ENCODE measurements around the gene ITGB7.

DNA sequence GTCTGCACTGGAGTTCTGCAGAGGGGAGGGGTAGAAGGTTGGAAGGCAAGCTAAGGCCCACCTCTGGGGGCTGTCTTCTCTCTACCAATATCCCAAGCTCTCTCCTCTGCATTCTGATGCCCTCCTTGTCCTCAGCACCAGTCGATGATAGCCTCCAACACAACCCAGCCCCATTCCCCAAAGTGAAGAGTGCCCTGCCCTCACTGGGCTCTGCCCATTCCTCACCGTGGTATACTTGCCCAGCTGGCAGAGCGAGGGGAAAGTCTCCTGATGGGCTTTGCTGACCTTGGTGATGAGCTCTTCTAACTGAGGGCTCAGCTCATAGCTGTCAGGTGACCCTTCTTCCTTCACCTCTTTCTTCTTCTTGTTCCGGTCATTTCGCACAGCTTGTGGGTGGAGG is 7.2 kb upstream of the ITGB7 start:
- TF ChIP-seq, protein P1, sequence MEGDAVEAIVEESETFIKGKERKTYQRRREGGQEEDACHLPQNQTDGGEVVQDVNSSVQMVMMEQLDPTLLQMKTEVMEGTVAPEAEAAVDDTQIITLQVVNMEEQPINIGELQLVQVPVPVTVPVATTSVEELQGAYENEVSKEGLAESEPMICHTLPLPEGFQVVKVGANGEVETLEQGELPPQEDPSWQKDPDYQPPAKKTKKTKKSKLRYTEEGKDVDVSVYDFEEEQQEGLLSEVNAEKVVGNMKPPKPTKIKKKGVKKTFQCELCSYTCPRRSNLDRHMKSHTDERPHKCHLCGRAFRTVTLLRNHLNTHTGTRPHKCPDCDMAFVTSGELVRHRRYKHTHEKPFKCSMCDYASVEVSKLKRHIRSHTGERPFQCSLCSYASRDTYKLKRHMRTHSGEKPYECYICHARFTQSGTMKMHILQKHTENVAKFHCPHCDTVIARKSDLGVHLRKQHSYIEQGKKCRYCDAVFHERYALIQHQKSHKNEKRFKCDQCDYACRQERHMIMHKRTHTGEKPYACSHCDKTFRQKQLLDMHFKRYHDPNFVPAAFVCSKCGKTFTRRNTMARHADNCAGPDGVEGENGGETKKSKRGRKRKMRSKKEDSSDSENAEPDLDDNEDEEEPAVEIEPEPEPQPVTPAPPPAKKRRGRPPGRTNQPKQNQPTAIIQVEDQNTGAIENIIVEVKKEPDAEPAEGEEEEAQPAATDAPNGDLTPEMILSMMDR (IDR thresholded peaks at IDR 0.05), result no peak
- TF ChIP-seq, protein P2, sequence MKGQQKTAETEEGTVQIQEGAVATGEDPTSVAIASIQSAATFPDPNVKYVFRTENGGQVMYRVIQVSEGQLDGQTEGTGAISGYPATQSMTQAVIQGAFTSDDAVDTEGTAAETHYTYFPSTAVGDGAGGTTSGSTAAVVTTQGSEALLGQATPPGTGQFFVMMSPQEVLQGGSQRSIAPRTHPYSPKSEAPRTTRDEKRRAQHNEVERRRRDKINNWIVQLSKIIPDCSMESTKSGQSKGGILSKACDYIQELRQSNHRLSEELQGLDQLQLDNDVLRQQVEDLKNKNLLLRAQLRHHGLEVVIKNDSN (CRISPR knock-in tag; IDR thresholded peaks at IDR 0.05), result no peak
- TF ChIP-seq, protein P3, sequence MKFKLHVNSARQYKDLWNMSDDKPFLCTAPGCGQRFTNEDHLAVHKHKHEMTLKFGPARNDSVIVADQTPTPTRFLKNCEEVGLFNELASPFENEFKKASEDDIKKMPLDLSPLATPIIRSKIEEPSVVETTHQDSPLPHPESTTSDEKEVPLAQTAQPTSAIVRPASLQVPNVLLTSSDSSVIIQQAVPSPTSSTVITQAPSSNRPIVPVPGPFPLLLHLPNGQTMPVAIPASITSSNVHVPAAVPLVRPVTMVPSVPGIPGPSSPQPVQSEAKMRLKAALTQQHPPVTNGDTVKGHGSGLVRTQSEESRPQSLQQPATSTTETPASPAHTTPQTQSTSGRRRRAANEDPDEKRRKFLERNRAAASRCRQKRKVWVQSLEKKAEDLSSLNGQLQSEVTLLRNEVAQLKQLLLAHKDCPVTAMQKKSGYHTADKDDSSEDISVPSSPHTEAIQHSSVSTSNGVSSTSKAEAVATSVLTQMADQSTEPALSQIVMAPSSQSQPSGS (CRISPR knock-in tag; IDR thresholded peaks at IDR 0.05; ENCODE audit: borderline replicate concordance, low read depth), result no peak
- TF ChIP-seq TEAD4 (CRISPR knock-in tag; IDR thresholded peaks at IDR 0.05) (no peak), MXD4 (CRISPR knock-in tag; IDR thresholded peaks at IDR 0.05; ENCODE audit: borderline replicate concordance) (no peak), TCF7 (CRISPR knock-in tag; IDR thresholded peaks at IDR 0.05; ENCODE audit: low read depth) (no peak), SP1 (CRISPR knock-in tag; conservative IDR thresholded peaks at IDR 0.05) (no peak), NR2C2 (CRISPR knock-in tag; IDR thresholded peaks at IDR 0.05) (no peak), ESRRA (CRISPR knock-in tag; IDR thresholded peaks at IDR 0.05; ENCODE audit: borderline replicate concordance) (no peak)
- TF ChIP-seq, protein P4, sequence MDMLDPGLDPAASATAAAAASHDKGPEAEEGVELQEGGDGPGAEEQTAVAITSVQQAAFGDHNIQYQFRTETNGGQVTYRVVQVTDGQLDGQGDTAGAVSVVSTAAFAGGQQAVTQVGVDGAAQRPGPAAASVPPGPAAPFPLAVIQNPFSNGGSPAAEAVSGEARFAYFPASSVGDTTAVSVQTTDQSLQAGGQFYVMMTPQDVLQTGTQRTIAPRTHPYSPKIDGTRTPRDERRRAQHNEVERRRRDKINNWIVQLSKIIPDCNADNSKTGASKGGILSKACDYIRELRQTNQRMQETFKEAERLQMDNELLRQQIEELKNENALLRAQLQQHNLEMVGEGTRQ (CRISPR knock-in tag; IDR thresholded peaks at IDR 0.05), result no peak
- TF ChIP-seq, protein P5, sequence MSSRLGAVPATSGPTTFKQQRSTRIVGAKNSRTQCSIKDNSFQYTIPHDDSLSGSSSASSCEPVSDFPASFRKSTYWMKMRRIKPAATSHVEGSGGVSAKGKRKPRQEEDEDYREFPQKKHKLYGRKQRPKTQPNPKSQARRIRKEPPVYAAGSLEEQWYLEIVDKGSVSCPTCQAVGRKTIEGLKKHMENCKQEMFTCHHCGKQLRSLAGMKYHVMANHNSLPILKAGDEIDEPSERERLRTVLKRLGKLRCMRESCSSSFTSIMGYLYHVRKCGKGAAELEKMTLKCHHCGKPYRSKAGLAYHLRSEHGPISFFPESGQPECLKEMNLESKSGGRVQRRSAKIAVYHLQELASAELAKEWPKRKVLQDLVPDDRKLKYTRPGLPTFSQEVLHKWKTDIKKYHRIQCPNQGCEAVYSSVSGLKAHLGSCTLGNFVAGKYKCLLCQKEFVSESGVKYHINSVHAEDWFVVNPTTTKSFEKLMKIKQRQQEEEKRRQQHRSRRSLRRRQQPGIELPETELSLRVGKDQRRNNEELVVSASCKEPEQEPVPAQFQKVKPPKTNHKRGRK (CRISPR knock-in tag; IDR thresholded peaks at IDR 0.05; ENCODE audit: borderline replicate concordance), result no peak

Measured in WTC11 (cell line).